NCI-H526 treated with DMSO at 0.1 percent for 48 hours (cell line): ENCODE data around the gene WASF1.
A peak's percentile ranks its signal among the peaks of the same experiment; 100 is the strongest.

Experiments used
- DNase-seq: peaks from one replicate; lab custom pipeline; 2025; lab: John Stamatoyannopoulos, UW

WASF1 gene

DNA sequence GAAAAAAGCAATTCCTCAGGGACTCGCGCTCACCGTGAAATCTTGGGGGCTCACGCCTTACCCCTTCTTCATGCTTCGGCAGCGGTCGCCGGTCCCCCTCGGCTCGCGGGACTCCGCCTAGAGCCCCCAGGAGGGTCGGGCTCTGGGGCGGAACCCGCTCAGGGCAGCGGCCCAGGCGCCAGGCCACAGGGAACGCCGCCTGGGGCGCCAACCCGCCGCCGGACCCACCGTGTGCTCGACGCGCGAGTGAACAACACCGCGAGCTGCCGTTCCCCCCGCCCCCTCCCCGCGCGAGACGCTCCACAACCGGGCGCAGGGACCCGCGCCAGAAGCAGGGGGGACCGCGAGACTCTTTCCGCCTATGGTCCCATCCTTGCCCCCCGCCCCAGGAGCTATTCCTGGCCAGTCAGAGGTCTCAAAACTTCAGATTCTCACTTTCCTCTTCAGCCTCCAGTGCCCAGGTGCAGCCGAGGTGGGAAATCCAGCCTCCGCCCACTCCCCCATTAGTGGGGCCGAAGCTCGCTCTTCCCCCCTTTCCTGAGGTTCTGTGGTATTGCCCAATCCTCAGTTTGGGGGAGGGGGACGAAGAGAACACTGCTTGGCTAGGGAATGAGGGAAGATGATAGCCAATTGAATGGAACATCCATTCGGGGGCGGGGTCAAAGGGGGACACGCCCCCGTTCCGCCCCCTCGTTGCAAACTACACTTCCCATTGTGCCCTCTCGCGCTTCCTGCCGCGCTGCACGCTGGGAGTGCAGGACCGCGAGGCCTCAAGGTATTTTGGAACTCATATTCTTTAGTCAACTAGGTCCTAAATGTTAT lies at the start of gene WASF1:
Gene WASF1, minus strand, starts transcription at position 265 of the 822 bp plus-strand sequence. CDS start 52,069 bp downstream, outside the sequence.
- DNase-seq = peak; percentile 98

DNA sequence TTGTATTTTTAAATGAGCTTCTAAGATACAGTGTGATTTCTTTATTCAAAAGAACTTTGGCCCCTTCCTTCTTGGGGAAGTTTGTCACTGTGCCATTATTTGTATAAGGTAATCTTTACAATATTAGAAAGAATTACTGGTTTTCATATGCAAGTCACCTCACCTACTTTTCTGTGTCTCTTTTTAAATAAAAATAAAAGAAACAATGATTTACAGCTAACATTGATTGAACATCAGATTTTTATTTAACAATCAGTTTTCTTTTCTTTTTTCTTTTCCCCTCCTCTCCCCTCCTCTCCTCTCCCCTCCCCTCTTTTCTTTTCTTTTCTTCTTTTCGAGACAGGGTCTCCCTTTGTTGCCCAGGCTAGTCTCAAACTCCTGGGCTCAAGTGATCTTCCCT lies 46.8 kb upstream of the WASF1 start:
- DNase-seq = no peak

GRCh38 chr6:110221738-110222137 lies 42.3 kb upstream of the WASF1 start:
- no peak for DNase-seq

- no peak for DNase-seq
Observed at GRCh38 chr6:110217266-110217665, 37.8 kb upstream of the WASF1 start.

DNA sequence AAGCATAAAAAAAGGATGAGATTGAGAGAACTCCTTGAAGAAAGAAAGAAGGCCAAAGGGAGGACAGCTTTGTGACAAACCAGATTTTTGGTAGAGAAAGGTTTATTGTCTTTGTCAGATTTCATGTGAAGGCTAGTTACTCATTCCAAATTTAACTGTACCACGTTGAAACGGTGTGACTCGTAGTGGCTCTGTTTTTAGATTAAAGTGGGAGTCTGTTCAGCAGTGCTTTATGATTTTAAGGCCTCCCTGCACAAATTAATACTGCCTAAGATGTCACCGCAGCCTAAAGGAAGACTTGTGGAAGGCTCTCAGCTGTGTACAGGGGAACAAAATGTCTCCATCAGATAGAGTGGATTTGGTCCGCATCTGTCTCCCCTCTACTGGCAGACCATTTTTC lies 36.7 kb upstream of the WASF1 start:
- no peak for DNase-seq

GRCh38 chr6:110214338-110214737 lies 34.9 kb upstream of the WASF1 start:
- no peak for DNase-seq

- DNase-seq = no peak
Observed at GRCh38 chr6:110211753-110212152, 32.3 kb upstream of the WASF1 start.

GRCh38 chr6:110207652-110208051 lies 28.2 kb upstream of the WASF1 start:
- no peak for DNase-seq

DNA sequence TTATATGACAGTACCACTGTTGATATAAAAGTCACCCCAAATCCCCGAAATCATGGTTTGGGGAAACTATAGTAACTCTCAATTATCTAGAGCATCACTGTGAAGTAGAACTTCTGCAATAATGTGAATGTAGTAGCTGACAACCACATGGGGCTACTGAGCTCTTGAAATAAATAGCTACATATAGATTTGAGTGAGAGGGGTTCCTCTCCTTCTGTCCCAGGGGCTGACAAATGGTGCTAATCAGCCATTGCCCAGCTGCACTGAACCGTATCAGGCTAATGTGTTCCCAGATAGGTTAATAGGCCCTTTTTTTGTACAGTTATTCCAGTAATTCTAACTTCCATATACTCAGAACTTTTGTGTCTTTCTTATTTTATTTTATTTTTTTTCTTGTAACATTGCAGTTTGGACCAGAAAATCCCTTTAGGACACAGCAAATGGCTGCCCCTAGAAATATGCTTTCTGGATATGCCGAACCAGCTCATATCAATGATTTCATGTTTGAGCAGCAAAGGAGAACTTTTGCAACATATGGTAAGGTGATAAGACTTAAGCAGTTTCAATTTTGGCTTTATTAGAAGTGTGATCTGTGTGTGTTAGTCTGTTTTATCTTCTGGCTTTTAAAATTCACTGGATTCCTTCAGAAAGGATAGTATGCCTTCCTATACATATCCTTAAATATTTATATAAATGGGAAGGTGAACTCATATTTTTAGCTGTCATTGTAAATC lies 21.8 kb upstream of the WASF1 start:
- no peak for DNase-seq

- no peak for DNase-seq
Observed at GRCh38 chr6:110198561-110198960, 19.1 kb upstream of the WASF1 start.

DNA sequence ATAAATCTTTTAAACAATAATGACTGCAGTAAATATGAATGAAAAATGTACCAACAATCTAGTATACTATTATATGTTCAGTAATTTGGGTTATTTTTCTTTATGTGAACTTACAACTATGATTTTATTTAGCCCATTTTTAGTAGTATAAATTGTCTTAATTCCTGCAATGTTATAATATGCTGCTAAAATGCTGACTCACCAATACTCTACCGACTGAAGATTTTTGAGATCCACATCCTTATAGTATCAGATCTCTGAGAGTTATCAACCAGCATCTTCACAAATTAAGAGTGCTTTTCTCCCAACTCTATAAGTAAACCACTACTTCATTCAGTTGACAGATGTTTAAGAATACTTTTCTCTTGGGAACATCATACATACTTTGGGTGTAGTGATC lies 17.4 kb upstream of the WASF1 start:
- no peak for DNase-seq

DNA sequence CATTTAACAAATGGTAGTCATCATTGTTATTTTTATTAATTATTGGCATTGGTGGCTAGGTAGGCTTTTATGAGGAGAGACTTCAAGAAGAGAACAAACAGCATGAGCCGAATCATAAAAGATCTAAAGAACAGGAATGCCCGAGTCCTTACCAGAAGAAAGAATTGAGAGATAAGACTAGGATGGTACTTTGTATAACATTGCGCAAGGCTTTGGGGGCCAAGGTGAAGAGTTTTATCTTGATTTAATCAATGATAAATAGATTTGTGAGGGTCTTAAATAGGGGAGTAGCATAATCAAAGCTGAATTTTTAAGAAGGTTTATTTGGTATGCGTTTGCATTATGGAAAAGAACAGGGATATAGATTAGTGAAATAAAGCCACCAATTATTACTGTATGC lies 16.2 kb upstream of the WASF1 start:
- DNase-seq = no peak

DNA sequence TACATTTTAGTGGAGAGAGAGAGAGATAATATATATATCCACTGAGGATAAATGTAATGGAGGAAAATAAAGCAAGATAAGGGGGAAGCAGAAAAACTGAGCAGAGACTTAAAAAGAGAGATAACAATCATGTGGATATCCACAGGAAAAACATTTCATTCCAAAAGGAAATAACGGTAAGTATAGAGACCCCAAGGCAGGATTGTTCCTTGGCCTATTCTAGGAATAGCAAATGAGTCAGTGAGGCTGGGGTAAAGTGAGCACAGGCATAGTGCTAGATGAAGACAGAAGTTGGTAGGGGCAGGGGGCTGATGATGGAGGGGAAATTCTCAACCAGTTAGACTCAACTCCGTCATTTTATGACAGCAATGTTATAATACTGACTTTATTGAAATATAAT lies 12.0 kb upstream of the WASF1 start:
- no peak for DNase-seq

GRCh38 chr6:110190726-110191125 lies 11.3 kb upstream of the WASF1 start:
- no peak for DNase-seq

- DNase-seq = no peak
Observed at GRCh38 chr6:110188791-110189190, 9.3 kb upstream of the WASF1 start.

GRCh38 chr6:110185879-110186278 lies 6.4 kb upstream of the WASF1 start:
- DNase-seq = no peak

- no peak for DNase-seq
Observed at GRCh38 chr6:110183292-110183885, 3.9 kb upstream of the WASF1 start.

DNA sequence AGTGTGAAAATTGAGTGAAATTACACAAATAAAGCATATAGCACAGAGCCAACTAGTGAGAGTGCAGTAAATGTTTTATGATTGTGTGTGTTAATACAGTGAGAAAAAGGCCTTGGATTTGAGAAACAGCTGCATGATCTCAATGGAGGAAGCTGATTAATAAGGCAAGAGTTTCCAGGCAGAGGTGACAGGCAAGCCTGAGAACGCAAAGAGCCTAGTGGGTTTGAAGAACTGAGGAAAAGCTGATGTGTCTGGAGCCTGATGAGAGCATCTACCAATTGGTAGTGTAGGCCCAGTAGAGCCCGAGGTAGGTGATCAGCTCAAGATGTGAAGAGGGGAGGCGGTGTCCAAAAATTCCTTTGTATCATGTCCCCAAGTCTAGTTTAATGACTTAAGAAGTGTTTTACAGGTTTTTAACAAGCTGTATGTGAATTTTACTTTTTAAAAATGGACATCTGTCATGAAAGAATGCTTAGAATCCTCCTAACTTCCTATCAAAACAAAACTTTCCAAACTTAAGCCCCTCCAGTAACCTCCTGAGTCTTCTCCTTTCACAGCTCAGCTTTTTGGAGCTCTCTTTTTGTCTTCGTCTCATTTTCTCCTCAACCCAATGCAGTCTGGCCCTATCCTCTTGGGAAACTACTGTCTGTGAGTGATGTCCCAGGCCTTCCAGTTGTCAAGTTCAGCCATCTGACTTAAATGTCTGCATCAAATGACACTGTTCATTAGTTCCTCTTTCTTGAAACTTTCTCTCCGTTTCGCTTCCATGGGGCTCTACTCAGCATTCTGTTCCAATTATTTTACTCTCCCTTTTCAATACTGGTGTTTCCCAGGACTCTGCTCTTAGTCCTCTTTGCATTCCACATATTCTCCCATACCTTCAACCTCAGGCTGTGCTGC lies 1.9 kb upstream of the WASF1 start:
- no peak for DNase-seq

- peak; percentile 61 for DNase-seq
Observed at GRCh38 chr6:110180228-110181008, 948 bp upstream of the WASF1 start, which contains the start of gene CDC40. Gene CDC40 (plus strand): TSS chr6:110180427. CDS start chr6:110180445, 18 bp downstream.

DNA sequence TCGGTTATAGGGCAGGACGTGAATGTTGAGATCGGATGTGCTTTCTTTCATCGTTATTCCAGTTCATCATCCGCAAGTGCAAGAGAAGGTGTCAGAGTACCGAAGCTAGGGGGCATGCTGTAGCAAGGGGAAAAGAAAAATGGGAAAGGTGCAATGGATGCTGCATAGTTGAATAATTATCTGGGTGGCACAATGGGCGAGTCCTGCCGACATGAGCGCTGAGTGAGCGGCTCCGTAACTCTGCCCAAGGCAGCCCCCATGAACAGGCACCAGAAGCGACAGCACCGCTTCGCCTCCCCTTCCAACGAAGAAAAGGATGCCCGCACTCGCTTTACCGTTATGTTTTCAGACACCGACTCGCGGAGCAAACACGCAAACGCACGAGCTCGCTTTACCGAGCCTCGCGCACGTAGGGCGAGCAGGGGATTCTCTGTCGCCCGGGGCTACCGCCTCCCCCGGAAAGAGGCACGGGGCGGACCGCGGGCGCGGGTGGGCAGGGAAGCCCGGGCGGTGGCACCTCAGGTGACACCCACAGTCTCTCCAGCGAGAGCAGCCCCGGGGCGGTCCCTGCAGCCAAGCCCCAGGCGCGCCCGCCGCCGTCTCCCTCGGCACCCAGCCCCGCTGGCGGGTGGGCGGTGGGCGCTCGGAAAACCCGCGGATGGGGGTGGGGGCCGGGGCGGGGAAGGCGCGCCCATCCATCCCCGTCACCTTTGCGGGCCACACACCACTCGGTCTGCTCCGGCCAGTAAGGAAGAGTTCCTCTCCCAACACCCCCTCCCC lies 654 bp downstream of the WASF1 start:
- peak; percentile 90 for DNase-seq
